Measurements from ENCODE around the gene PARP4.
"Not testable (repeated sequence)": the region's sequence is repeated elsewhere in the genome, so short reads cannot be mapped to it uniquely, and the experiment has no call there.

The PARP4 gene

DNA sequence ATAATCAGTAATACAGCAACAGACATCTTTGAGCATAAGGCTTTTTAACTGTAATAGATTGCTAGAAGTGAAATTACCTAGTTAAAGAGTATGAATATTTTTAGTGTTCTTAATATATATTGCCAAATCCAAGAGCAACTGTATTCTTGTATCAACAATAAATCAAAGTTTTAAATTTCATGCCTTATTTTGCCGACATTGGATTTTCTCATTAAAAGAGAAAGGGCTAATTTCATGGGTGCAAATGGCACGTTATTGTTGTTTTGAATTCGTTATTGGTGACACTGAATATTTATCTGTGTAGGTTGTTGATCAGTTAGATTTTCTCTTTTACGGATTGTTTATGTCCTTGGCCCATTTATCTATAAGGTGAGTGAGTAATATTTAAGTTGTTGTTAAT lies 106.1 kb downstream of the PARP4 start:
- Mint-ChIP-seq H3K27ac (no peak overlapping the region), H3K4me1 (no peaks in the 10 kb centered on the region), H3K27me3 (ENCODE audit: low read depth) (no peaks in the 10 kb centered on the region), H3K4me3 (no peak overlapping the region), H3K36me3 (ENCODE audit: low read depth) (no peaks in the 10 kb centered on the region), H3K9me3 (no peaks in the 10 kb centered on the region)
- TF ChIP-seq CTCF (IDR thresholded peaks at IDR 0.05; ENCODE audit: unreplicated experiment in 3 of 3), result no peak

DNA sequence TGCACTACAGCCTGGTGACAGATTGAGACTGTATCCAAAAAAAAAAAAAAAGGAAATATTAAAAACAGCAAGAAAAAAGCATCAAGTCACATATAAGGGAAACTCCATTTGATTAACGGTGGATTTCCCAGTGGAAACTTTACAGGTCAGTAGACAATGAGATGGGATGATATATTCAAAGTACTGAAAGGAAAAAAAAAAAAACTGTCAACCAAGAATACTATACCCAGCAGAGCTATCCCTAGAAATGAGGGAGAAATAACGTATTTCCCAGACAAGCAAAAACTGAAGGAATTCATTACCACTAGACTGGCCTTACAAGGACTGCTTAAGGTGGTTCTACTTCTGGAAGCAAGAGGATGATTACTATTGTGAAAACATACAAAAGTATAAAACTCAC lies 115.8 kb downstream of the PARP4 start:
- Mint-ChIP-seq H3K4me3 (no peak overlapping the region), H3K27ac (no peak overlapping the region), H3K27me3 (ENCODE audit: low read depth) (peaks cover 4% of the 10 kb centered on the region), H3K4me1 (no peaks in the 10 kb centered on the region), H3K36me3 (ENCODE audit: low read depth) (no peaks in the 10 kb centered on the region), H3K9me3 (peaks cover 22% of the 10 kb centered on the region)
- no peak for TF ChIP-seq CTCF (IDR thresholded peaks at IDR 0.05; ENCODE audit: unreplicated experiment in 3 of 3)

DNA sequence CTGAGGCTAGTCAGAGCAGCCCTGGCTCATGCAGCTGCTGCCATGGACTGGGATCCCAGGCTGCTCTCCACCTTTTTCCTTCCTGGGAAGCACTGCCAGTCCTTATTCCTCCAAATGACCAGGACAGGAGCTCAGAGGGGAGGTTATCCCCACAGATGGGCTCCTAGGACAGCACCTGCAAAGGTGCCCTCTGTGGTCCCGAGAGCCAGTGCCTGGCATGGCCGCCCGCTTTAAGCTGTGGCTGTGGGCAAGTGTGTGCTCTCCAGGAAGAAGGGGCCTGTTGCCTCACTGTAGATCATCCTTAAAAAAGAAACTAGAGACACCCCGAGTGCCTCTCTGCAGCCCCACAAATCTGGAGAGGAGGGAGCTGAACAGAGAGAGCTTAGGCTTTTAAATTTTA lies 119.6 kb downstream of the PARP4 start:
- H3K27me3 Mint-ChIP-seq (ENCODE audit: low read depth), result no peaks in the 10 kb centered on the region
- no peaks in the 10 kb centered on the region for H3K4me1 Mint-ChIP-seq
- TF ChIP-seq CTCF (IDR thresholded peaks at IDR 0.05; ENCODE audit: unreplicated experiment in 3 of 3), result no peak
- H3K4me3 Mint-ChIP-seq, result no peak overlapping the region
- H3K36me3 Mint-ChIP-seq (ENCODE audit: low read depth), result no peaks in the 10 kb centered on the region
- H3K27ac Mint-ChIP-seq, result no peak overlapping the region
- peaks cover 22% of the 10 kb centered on the region for H3K9me3 Mint-ChIP-seq

DNA sequence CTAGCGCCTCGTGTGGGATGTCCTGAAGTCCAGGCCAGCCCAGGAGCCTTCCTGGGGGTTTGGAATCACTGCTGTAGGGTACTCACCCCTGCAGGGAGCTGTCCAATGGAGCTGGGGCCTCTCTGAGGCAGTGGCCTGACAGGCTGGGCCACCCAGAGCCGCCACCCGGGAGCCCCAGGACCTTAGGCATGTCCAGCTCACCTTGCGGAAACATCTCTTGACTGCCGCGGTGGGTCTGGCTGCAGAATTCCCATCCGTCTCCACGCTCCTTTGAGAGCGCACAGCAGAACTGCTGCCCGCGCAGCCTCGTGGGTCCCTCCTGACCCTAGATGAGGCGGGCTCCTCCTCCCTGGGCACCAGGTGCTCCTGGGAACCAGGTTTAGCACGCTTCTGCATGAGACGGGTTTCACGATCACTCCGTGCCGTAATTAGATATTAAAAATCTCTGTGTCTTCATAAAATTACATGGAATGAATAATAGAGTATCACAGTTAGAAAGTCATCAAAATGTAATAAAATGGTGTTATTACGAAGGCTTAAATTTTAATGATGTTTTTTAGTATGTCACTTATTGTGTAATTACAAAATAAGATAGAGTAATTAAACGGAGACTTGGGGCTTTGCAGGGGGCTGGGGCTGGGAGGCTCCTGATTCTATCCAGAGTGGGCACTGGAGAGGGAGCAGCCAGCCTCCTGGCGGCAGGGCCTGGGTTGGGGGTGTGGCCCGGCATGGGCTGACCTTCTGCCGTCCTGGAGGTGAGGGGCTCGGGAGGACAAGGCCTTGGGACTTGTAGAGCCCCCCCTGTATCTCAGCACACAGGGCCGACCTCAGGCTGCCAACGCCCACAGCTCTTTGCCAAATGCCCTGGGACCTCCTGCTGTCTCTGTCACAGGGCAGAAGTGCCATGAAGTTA lies 120.6 kb downstream of the PARP4 start:
- peaks cover 15% of the 10 kb centered on the region for H3K9me3 Mint-ChIP-seq
- H3K4me3 Mint-ChIP-seq; H3K36me3 Mint-ChIP-seq (ENCODE audit: low read depth); H3K27me3 Mint-ChIP-seq (ENCODE audit: low read depth); H3K27ac Mint-ChIP-seq; H3K4me1 Mint-ChIP-seq: not testable (repeated sequence)

DNA sequence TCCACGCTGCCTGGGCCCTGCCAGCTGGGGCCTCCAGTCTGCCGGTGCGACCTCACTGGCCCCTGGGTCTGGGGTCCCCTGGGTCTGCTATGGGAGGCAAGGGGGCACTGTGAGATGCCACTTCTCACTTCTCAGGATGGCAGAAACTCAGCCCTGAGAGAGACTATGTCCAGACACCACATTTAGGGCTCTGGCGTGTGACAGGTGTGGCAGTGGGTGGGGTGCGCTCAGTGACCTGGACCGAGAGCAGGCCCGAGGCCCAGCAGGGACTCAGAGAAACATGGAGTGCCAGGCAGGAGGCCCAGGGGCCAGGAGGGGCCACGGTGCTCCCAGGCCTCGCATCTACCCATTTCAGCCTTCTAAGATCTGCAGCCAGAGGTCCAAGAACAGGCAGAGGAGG lies 121.8 kb downstream of the PARP4 start:
- H3K27ac Mint-ChIP-seq; H3K27me3 Mint-ChIP-seq (ENCODE audit: low read depth); H3K36me3 Mint-ChIP-seq (ENCODE audit: low read depth); H3K4me1 Mint-ChIP-seq; H3K9me3 Mint-ChIP-seq; H3K4me3 Mint-ChIP-seq: not testable (repeated sequence)

GRCh38 chr13:24389506-24389905 lies 123.1 kb downstream of the PARP4 start:
- no peak overlapping the region for H3K27ac Mint-ChIP-seq
- TF ChIP-seq CTCF (IDR thresholded peaks at IDR 0.05; ENCODE audit: unreplicated experiment in 3 of 3), result no peak
- H3K36me3 Mint-ChIP-seq (ENCODE audit: low read depth), result no peaks in the 10 kb centered on the region
- H3K27me3 Mint-ChIP-seq (ENCODE audit: low read depth), result no peaks in the 10 kb centered on the region
- no peaks in the 10 kb centered on the region for H3K4me1 Mint-ChIP-seq
- H3K9me3 Mint-ChIP-seq, result peaks cover 2% of the 10 kb centered on the region
- H3K4me3 Mint-ChIP-seq, result no peak overlapping the region

- H3K27me3 Mint-ChIP-seq (ENCODE audit: low read depth); H3K36me3 Mint-ChIP-seq (ENCODE audit: low read depth); H3K27ac Mint-ChIP-seq; H3K9me3 Mint-ChIP-seq; H3K4me3 Mint-ChIP-seq; H3K4me1 Mint-ChIP-seq: not testable (repeated sequence)
Measured at GRCh38 chr13:24388743-24389142, 123.8 kb downstream of the PARP4 start.
